HepG2 (cell line): ENCODE data around the gene LRRFIP2.

Experiments used
- CREM ChIP-seq, 2 experiments: sonication (generic) in 1 of 2; formaldehyde crosslinking in 1 of 2; IDR thresholded peaks; 2 replicates each; pipeline versions ENCODE4 v1.4.0 to v1.6.1; 2016 to 2020; ENCODE audit warnings: antibody characterized with exemption in 1 of 2, mild to moderate bottlenecking in 1 of 2, missing genetic modification reagents in 1 of 2
- HDAC2 ChIP-seq: sonication (generic); formaldehyde crosslinking; IDR thresholded peaks from 2 replicates; pipeline ENCODE4 v1.4.0; 2020; ENCODE audit warnings: missing genetic modification reagents
- IKZF1 ChIP-seq: fragments of 450-650 bp; IDR thresholded peaks from 2 replicates; pipeline ENCODE4 v1.7.1; 2016
- RNF2 ChIP-seq: fragments of 450-650 bp; conservative IDR thresholded peaks from 2 replicates; pipeline ENCODE4 v1.6.1; 2016; ENCODE audit warnings: low read depth
- SAP130 ChIP-seq: IDR thresholded peaks from 2 replicates; pipeline ENCODE4 v1.6.1; 2016; ENCODE audit warnings: low read depth
- ZEB1 ChIP-seq: IDR thresholded peaks from 2 replicates; pipeline ENCODE4 v1.6.1; 2012; ENCODE audit warnings: mild to moderate bottlenecking, low read depth, inconsistent platforms; ENCODE audit not compliant: insufficient replicate concordance
- ZNF232 ChIP-seq: sonication (generic); formaldehyde crosslinking; IDR thresholded peaks from 2 replicates; pipeline ENCODE4 v1.4.0; 2020; ENCODE audit warnings: missing genetic modification reagents, borderline replicate concordance
- ZNF24 ChIP-seq: fragments of 450-650 bp; IDR thresholded peaks from 2 replicates; pipeline ENCODE4 v1.6.1; 2017; ENCODE audit warnings: antibody characterized with exemption, mild to moderate bottlenecking
- TF ChIP-seq, protein P1 (sequence below): sonication (generic); formaldehyde crosslinking; IDR thresholded peaks from 2 replicates; pipeline ENCODE4 v1.4.0; 2020; ENCODE audit warnings: missing genetic modification reagents
- TF ChIP-seq, protein P2 (sequence below): IDR thresholded peaks from 2 replicates; pipeline ENCODE4 v1.6.1; 2012; ENCODE audit warnings: inconsistent platforms
- TF ChIP-seq, protein P3 (sequence below): sonication (generic); IDR thresholded peaks from 2 replicates; pipeline ENCODE4 v1.6.1; 2016; ENCODE audit warnings: low read depth, borderline replicate concordance

DNA sequence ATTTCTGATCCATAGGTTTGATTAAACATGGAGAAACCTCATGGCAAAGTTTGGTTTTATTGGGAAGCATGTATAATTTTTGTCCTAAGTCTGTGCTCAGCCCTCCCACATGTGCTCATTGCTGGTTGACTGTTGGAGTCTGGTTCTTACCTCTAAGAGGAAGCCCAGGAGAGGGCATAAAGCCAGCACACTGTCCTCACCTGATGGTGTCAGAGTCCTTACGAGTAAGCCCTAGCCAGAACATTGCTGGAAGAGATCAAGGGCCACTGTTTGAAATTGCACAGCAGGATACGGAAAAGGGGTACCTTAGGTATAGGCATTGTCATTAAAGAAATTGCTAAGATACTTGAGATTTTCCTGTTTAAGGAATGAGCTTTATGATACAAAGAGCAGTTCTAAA is 159.8 kb downstream of the LRRFIP2 start:
- TF ChIP-seq, protein P1, sequence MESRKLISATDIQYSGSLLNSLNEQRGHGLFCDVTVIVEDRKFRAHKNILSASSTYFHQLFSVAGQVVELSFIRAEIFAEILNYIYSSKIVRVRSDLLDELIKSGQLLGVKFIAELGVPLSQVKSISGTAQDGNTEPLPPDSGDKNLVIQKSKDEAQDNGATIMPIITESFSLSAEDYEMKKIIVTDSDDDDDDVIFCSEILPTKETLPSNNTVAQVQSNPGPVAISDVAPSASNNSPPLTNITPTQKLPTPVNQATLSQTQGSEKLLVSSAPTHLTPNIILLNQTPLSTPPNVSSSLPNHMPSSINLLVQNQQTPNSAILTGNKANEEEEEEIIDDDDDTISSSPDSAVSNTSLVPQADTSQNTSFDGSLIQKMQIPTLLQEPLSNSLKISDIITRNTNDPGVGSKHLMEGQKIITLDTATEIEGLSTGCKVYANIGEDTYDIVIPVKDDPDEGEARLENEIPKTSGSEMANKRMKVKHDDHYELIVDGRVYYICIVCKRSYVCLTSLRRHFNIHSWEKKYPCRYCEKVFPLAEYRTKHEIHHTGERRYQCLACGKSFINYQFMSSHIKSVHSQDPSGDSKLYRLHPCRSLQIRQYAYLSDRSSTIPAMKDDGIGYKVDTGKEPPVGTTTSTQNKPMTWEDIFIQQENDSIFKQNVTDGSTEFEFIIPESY (CRISPR knock-in tag): no peak
- TF ChIP-seq ZEB1: no peak
- no peak for TF ChIP-seq IKZF1
- TF ChIP-seq ZNF232: no peak
- no peak for TF ChIP-seq CREM (IDR thresholded peaks at IDR 0.05)
- TF ChIP-seq CREM (CRISPR knock-in tag; IDR thresholded peaks at IDR 0.05): no peak
- TF ChIP-seq ZNF24: no peak
- TF ChIP-seq RNF2: no peak
- no peak for TF ChIP-seq SAP130
- TF ChIP-seq, protein P2, sequence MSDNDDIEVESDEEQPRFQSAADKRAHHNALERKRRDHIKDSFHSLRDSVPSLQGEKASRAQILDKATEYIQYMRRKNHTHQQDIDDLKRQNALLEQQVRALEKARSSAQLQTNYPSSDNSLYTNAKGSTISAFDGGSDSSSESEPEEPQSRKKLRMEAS: no peak
- no peak for TF ChIP-seq HDAC2 (CRISPR knock-in tag)
- TF ChIP-seq, protein P3, sequence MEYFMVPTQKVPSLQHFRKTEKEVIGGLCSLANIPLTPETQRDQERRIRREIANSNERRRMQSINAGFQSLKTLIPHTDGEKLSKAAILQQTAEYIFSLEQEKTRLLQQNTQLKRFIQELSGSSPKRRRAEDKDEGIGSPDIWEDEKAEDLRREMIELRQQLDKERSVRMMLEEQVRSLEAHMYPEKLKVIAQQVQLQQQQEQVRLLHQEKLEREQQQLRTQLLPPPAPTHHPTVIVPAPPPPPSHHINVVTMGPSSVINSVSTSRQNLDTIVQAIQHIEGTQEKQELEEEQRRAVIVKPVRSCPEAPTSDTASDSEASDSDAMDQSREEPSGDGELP: no peak
